Activated naive CD8-positive, alpha-beta T cell (primary cell): ENCODE measurements around the gene MRPS31.

Experiments
- H3K27ac Mint-ChIP-seq: one replicate; pipeline ENCODE4 v1.8.0; 2021; ENCODE audit warnings: mixed read lengths
- H3K27me3 Mint-ChIP-seq: one replicate; pipeline ENCODE4 v1.8.0; 2021; ENCODE audit warnings: mixed read lengths
- H3K36me3 Mint-ChIP-seq: one replicate; pipeline ENCODE4 v1.8.0; 2021; ENCODE audit warnings: mixed read lengths
- H3K4me1 Mint-ChIP-seq: one replicate; pipeline ENCODE4 v1.8.0; 2021; ENCODE audit warnings: low read depth, mixed read lengths
- H3K4me3 Mint-ChIP-seq: one replicate; pipeline ENCODE4 v1.8.0; 2021; ENCODE audit warnings: mild to moderate bottlenecking, mixed read lengths
- H3K9me3 Mint-ChIP-seq: one replicate; pipeline ENCODE4 v1.8.0; 2021; ENCODE audit warnings: low read depth, mixed read lengths

Gene MRPS31

DNA sequence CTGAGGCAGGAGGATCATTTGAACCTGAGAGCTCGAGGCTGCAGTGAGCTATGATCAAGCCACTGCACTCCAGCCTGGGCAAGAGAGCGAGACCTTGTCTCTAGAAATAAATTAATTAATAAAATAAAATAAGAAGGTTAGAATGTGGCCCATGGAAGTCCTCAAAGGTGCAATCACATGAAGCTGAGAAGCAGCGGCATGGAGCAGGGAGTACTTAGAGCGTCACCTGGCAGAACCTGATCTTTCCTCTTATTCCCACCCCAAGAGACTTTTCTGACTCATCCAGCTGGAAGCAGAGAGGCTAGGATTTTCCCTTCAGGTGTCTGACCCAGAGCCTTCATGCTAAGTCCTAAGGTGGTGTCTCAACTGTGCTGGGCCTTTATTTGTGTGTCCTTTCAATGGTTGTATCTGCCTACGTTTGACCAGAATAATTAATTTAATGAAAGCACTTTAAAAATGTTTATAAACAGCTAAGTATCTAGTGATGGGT, 8.9 kb upstream of the MRPS31 start:
- Mint-ChIP-seq H3K9me3 (no peaks in the 10 kb centered on the region), H3K27me3 (no peaks in the 10 kb centered on the region), H3K36me3 (no peaks in the 10 kb centered on the region)

DNA sequence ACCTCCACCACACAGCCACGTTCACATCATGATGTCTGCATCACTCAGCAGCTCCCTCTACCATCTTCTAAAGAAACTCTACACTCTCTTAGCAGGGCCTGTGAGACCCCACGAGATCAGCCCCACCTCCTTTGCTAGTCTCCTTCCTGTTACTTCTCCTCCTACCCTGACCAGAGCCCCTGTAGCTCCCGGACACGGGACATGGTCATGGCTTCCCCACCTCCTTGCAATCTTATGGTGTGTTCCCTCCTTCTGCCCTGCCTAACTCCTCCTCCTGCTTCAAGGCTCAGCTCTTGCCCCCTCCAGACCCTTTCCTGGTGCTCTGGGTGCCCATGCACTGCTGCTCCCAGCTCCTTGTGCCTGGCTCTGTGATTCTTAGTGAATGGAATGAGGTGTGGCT, 8.1 kb upstream of the MRPS31 start:
- no peaks in the 10 kb centered on the region for H3K27me3 Mint-ChIP-seq
- no peak overlapping the region for H3K4me3 Mint-ChIP-seq
- peaks cover 34% of the 10 kb centered on the region for H3K4me1 Mint-ChIP-seq
- H3K36me3 Mint-ChIP-seq, result no peaks in the 10 kb centered on the region
- H3K9me3 Mint-ChIP-seq, result no peaks in the 10 kb centered on the region
- H3K27ac Mint-ChIP-seq, result peak overlapping the region; percentile 100

More for the DNA sequence above, 8.9 kb upstream of the MRPS31 start:
- Mint-ChIP-seq H3K4me1 (peaks cover 34% of the 10 kb centered on the region), H3K27ac (peak overlapping the region; percentile 22), H3K4me3 (no peak overlapping the region)

- H3K4me3 Mint-ChIP-seq, result peak overlapping the region; percentile 43
- H3K4me1 Mint-ChIP-seq, result peaks cover 34% of the 10 kb centered on the region
- H3K27me3 Mint-ChIP-seq, result no peaks in the 10 kb centered on the region
- no peaks in the 10 kb centered on the region for H3K36me3 Mint-ChIP-seq
- H3K27ac Mint-ChIP-seq, result peak overlapping the region; percentile 100
- no peaks in the 10 kb centered on the region for H3K9me3 Mint-ChIP-seq
Measured at GRCh38 chr13:40777809-40778175, 6.8 kb upstream of the MRPS31 start.

DNA sequence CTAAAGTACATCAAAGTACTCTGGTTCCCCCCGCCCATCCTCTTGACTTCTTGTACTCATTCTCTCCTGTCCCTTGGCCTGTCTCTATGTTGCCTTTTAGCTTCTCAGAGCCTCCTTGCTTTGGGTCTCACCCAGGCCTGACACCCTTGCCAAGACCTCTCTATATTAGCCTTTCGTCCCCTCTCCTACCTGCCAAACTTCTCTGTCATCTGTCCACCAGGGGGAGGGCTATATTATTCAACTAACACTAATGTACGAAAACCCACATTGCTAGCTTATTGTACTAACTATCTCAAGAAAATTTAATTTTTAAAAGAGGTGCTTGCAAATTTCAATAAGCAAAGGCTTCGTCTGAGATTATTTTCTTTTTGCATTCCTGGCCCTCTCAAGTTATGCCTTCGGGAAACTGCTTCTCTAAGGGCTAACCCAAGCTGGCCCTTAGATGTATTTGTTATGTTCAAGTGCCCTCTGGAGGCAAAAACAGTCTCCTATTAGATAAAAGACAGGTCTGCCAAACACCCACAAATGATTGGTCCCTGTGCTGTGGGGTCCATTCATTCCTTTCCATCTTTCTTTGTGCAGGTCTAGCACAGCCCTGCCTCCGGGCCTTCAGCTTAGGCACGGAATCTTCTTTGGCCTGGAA, 6.3 kb upstream of the MRPS31 start:
- H3K27ac Mint-ChIP-seq, result peak overlapping the region; percentile 100

GRCh38 chr13:40776681-40777165, 5.7 kb upstream of the MRPS31 start:
- Mint-ChIP-seq H3K36me3 (no peaks in the 10 kb centered on the region), H3K27me3 (no peaks in the 10 kb centered on the region), H3K27ac (peak overlapping the region; percentile 100), H3K9me3 (no peaks in the 10 kb centered on the region), H3K4me3 (peak overlapping the region; percentile 86), H3K4me1 (peaks cover 34% of the 10 kb centered on the region)

More for the DNA sequence above, 6.3 kb upstream of the MRPS31 start:
- no peaks in the 10 kb centered on the region for H3K36me3 Mint-ChIP-seq
- no peaks in the 10 kb centered on the region for H3K27me3 Mint-ChIP-seq
- no peaks in the 10 kb centered on the region for H3K9me3 Mint-ChIP-seq
- H3K4me3 Mint-ChIP-seq, result peak overlapping the region; percentile 86
- H3K4me1 Mint-ChIP-seq, result peaks cover 34% of the 10 kb centered on the region

DNA sequence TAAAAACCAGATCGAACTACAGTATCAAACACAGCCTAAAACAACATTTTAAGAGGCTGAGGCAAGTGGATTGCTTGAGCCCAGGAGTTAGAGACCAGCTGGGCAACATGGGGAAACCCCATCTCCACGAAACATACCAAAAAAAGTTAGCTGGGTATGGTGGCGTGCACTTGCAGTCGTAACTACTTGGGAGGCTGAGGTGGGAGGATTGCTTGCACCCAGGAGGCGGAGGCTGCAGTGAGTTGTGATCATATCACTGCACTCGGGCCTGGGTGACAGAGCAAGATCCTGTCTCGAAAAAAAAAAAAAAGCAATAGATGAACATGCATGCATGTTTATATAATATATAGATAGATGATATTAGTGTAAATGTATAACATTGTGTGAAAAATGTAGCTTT, 5.2 kb upstream of the MRPS31 start:
- H3K4me3 Mint-ChIP-seq, result peak overlapping the region; percentile 86
- H3K4me1 Mint-ChIP-seq, result peaks cover 36% of the 10 kb centered on the region
- H3K27me3 Mint-ChIP-seq, result no peaks in the 10 kb centered on the region
- H3K27ac Mint-ChIP-seq, result peak overlapping the region; percentile 100
- H3K9me3 Mint-ChIP-seq, result no peaks in the 10 kb centered on the region
- no peaks in the 10 kb centered on the region for H3K36me3 Mint-ChIP-seq

DNA sequence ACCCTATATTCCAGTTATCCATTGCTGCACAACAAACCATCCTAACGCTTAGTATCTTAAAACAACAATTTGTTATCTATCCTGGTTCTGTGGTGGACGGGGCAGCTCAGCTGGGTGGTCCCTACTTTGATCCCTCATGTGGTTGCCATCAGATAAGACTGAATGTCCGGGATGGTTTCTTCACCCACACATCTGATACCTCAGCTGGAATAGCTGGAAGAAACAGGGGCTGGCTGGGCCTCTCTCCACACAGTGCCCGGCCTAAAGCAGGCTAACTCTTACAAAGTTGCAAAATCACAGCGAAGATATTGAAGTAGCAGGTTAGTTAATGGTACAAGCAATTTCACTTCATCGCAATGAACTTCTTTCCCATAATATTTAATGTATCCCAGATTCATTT, 3.7 kb upstream of the MRPS31 start:
- no peak overlapping the region for H3K27ac Mint-ChIP-seq
- no peaks in the 10 kb centered on the region for H3K9me3 Mint-ChIP-seq
- no peaks in the 10 kb centered on the region for H3K27me3 Mint-ChIP-seq
- H3K4me1 Mint-ChIP-seq, result peaks cover 45% of the 10 kb centered on the region
- no peak overlapping the region for H3K4me3 Mint-ChIP-seq
- H3K36me3 Mint-ChIP-seq, result no peaks in the 10 kb centered on the region

GRCh38 chr13:40772765-40773473, 1.9 kb upstream of the MRPS31 start:
- Mint-ChIP-seq H3K4me1 (peaks cover 47% of the 10 kb centered on the region), H3K27me3 (no peaks in the 10 kb centered on the region), H3K27ac (no peak overlapping the region), H3K9me3 (no peaks in the 10 kb centered on the region), H3K36me3 (peaks cover 2% of the 10 kb centered on the region), H3K4me3 (peak overlapping the region; percentile 53)

GRCh38 chr13:40770609-40770933, 419 bp downstream of the MRPS31 start:
- no peaks in the 10 kb centered on the region for H3K9me3 Mint-ChIP-seq
- no peaks in the 10 kb centered on the region for H3K27me3 Mint-ChIP-seq
- H3K4me3 Mint-ChIP-seq, result peak overlapping the region; percentile 98
- peaks cover 41% of the 10 kb centered on the region for H3K4me1 Mint-ChIP-seq
- peak overlapping the region; percentile 98 for H3K27ac Mint-ChIP-seq
- peaks cover 4% of the 10 kb centered on the region for H3K36me3 Mint-ChIP-seq

DNA sequence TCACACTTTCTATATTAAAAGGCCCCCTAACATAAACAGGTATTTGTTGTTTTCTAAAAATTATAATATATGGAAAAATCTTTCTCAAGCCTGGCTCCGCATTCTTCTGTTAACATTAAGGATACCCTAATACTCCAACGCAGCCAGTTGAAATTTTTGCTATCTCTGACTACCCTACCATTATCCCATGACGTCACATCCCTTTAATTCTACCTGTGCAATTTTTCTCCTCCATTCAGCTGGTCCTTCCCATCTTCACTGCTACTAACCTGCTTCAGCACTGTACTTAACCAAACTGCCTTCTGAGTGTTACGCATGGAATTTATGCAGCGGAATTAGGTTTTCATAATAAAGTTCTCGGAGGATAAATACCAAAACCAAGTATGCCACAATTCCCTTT, 1.0 kb downstream of the MRPS31 start:
- no peaks in the 10 kb centered on the region for H3K9me3 Mint-ChIP-seq

DNA sequence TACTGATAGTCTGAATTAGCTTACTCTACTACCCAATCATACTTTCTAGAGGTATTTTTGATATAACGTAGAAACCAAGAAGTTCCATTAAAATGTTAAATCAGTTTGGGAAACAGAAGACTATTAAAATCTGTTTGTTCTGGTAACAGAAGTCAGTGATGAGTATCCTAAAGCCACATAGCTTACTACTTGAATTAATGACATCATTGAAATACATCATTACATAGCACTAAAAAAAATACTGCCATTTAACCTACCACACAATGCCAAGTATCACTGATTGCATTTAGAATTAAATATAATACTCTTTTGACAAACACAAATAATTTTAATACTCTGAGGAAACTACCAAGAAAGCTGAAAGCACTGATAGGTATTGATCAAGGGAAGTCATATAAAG, 5.4 kb downstream of the MRPS31 start:
- H3K4me1 Mint-ChIP-seq, result peaks cover 70% of the 10 kb centered on the region
- H3K4me3 Mint-ChIP-seq, result no peak overlapping the region
- peak overlapping the region; percentile 43 for H3K27ac Mint-ChIP-seq
- no peaks in the 10 kb centered on the region for H3K9me3 Mint-ChIP-seq
- H3K27me3 Mint-ChIP-seq, result no peaks in the 10 kb centered on the region
- H3K36me3 Mint-ChIP-seq, result peaks cover 12% of the 10 kb centered on the region

More for the DNA sequence above, 1.0 kb downstream of the MRPS31 start:
- Mint-ChIP-seq H3K27ac (peak overlapping the region; percentile 64), H3K4me3 (peak overlapping the region; percentile 98), H3K4me1 (peaks cover 43% of the 10 kb centered on the region), H3K27me3 (no peaks in the 10 kb centered on the region), H3K36me3 (peaks cover 4% of the 10 kb centered on the region)

- Mint-ChIP-seq H3K9me3 (no peaks in the 10 kb centered on the region), H3K27ac (peak overlapping the region; percentile 94), H3K4me1 (peaks cover 65% of the 10 kb centered on the region), H3K27me3 (no peaks in the 10 kb centered on the region), H3K36me3 (peaks cover 13% of the 10 kb centered on the region), H3K4me3 (peak overlapping the region; percentile 58)
Measured at GRCh38 chr13:40764587-40765403, 6.2 kb downstream of the MRPS31 start.

- peaks cover 16% of the 10 kb centered on the region for H3K36me3 Mint-ChIP-seq
- H3K9me3 Mint-ChIP-seq, result no peaks in the 10 kb centered on the region
- H3K4me3 Mint-ChIP-seq, result peak overlapping the region; percentile 17
- peaks cover 53% of the 10 kb centered on the region for H3K4me1 Mint-ChIP-seq
- no peaks in the 10 kb centered on the region for H3K27me3 Mint-ChIP-seq
- H3K27ac Mint-ChIP-seq, result peak overlapping the region; percentile 85
Measured at GRCh38 chr13:40762849-40763248, 8.1 kb downstream of the MRPS31 start.

DNA sequence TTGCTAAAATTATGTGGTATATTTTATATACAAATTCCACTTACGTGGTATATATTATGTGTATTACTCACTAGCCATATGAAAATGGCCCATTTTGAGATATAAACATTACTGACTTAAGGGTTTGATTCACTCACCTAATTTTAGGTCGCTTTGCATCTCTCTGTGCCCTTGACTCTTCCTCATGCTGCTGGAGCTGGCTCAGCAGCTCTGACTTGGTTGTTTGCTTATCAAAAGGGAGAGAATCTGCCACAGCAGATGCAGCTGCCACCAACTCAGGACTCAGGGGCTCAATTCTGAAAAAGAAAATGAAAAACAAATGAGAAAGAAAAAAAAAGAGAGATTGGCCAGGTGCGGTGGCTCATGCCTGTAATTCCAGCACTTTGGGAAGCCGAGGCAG, 12.2 kb downstream of the MRPS31 start:
- H3K9me3 Mint-ChIP-seq, result no peaks in the 10 kb centered on the region
- no peak overlapping the region for H3K27ac Mint-ChIP-seq
- H3K4me1 Mint-ChIP-seq, result peaks cover 26% of the 10 kb centered on the region
- H3K36me3 Mint-ChIP-seq, result peaks cover 21% of the 10 kb centered on the region
- H3K4me3 Mint-ChIP-seq, result no peak overlapping the region
- no peaks in the 10 kb centered on the region for H3K27me3 Mint-ChIP-seq

- H3K27me3 Mint-ChIP-seq, result no peaks in the 10 kb centered on the region
- no peaks in the 10 kb centered on the region for H3K9me3 Mint-ChIP-seq
- no peak overlapping the region for H3K27ac Mint-ChIP-seq
- H3K36me3 Mint-ChIP-seq, result peaks cover 18% of the 10 kb centered on the region
- peaks cover 8% of the 10 kb centered on the region for H3K4me1 Mint-ChIP-seq
- H3K4me3 Mint-ChIP-seq, result no peak overlapping the region
Measured at GRCh38 chr13:40756042-40756441, 14.9 kb downstream of the MRPS31 start.
